ENCODE measurements around the gene TMEM213. TPM values are rescaled to one million over a fixed set of nuclear protein-coding genes. Genes with fewer than 3 reads are reported as not detected.

Gene TMEM213
- total RNA-seq, 1 donor from 2014 or later: not detected

- Mint-ChIP-seq H3K27ac (no peak overlapping the region), H3K4me3 (no peak overlapping the region), H3K4me1 (peaks cover 14% of the 10 kb centered on the region)
Observed at GRCh38 chr7:138864667-138865066, 66.9 kb downstream of the TMEM213 start.

GRCh38 chr7:138865843-138866242 is 68.0 kb downstream of the TMEM213 start:
- no peaks in the 10 kb centered on the region for H3K36me3 Mint-ChIP-seq (ENCODE audit: low read depth)
- intact Hi-C loops (cut with micrococcal nuclease): loop anchor here (1.0 to 10.0 kb wide), 2 partner anchors 705 to 961 kb away; no protein-coding TSS in a partner anchor
- H3K27ac Mint-ChIP-seq: no peak overlapping the region
- peaks cover 2% of the 10 kb centered on the region for H3K27me3 Mint-ChIP-seq
- no peaks in the 10 kb centered on the region for H3K9me3 Mint-ChIP-seq
- H3K4me3 Mint-ChIP-seq: no peak overlapping the region
- H3K4me1 Mint-ChIP-seq: peaks cover 14% of the 10 kb centered on the region
- DNase-seq: peak; percentile 88

More at GRCh38 chr7:138864667-138865066, 66.9 kb downstream of the TMEM213 start:
- intact Hi-C loops (cut with micrococcal nuclease): loop anchor here (10.0 kb wide), 1 partner anchor 960 kb away; no protein-coding TSS in a partner anchor
- no peak for DNase-seq
- Mint-ChIP-seq H3K27me3 (peaks cover 2% of the 10 kb centered on the region), H3K36me3 (ENCODE audit: low read depth) (no peaks in the 10 kb centered on the region), H3K9me3 (no peaks in the 10 kb centered on the region)

GRCh38 chr7:138866353-138866752 is 68.6 kb downstream of the TMEM213 start:
- peaks cover 14% of the 10 kb centered on the region for H3K4me1 Mint-ChIP-seq
- no peaks in the 10 kb centered on the region for H3K36me3 Mint-ChIP-seq (ENCODE audit: low read depth)
- DNase-seq: no peak
- H3K9me3 Mint-ChIP-seq: no peaks in the 10 kb centered on the region
- H3K27ac Mint-ChIP-seq: no peak overlapping the region
- intact Hi-C loops (cut with micrococcal nuclease): loop anchor here (1.0 to 10.0 kb wide), 2 partner anchors 705 to 962 kb away; no protein-coding TSS in a partner anchor
- no peak overlapping the region for H3K4me3 Mint-ChIP-seq
- H3K27me3 Mint-ChIP-seq: peaks cover 5% of the 10 kb centered on the region

GRCh38 chr7:138867744-138868143 is 70.0 kb downstream of the TMEM213 start:
- intact Hi-C loops (cut with micrococcal nuclease): loop anchor here (10.0 kb wide), 1 partner anchor 963 kb away; no protein-coding TSS in a partner anchor
- DNase-seq: no peak
- no peak overlapping the region for H3K27ac Mint-ChIP-seq
- H3K9me3 Mint-ChIP-seq: no peaks in the 10 kb centered on the region
- H3K27me3 Mint-ChIP-seq: peaks cover 9% of the 10 kb centered on the region
- peaks cover 14% of the 10 kb centered on the region for H3K4me1 Mint-ChIP-seq
- H3K36me3 Mint-ChIP-seq (ENCODE audit: low read depth): no peaks in the 10 kb centered on the region
- no peak overlapping the region for H3K4me3 Mint-ChIP-seq

GRCh38 chr7:138868711-138869110 is 70.9 kb downstream of the TMEM213 start:
- intact Hi-C loops (cut with micrococcal nuclease): loop anchor here (10.0 kb wide), 1 partner anchor 964 kb away; no protein-coding TSS in a partner anchor
- H3K4me3 Mint-ChIP-seq: no peak overlapping the region
- no peak for DNase-seq
- H3K9me3 Mint-ChIP-seq: no peaks in the 10 kb centered on the region
- peaks cover 14% of the 10 kb centered on the region for H3K4me1 Mint-ChIP-seq
- peaks cover 12% of the 10 kb centered on the region for H3K27me3 Mint-ChIP-seq
- no peaks in the 10 kb centered on the region for H3K36me3 Mint-ChIP-seq (ENCODE audit: low read depth)
- no peak overlapping the region for H3K27ac Mint-ChIP-seq

GRCh38 chr7:138869353-138869752 is 71.6 kb downstream of the TMEM213 start:
- Mint-ChIP-seq H3K4me3 (no peak overlapping the region), H3K4me1 (peaks cover 16% of the 10 kb centered on the region), H3K27me3 (peaks cover 12% of the 10 kb centered on the region), H3K9me3 (no peaks in the 10 kb centered on the region), H3K36me3 (ENCODE audit: low read depth) (no peaks in the 10 kb centered on the region), H3K27ac (no peak overlapping the region)
- intact Hi-C loops (cut with micrococcal nuclease): loop anchor here (10.0 kb wide), 1 partner anchor 965 kb away; no protein-coding TSS in a partner anchor
- DNase-seq: no peak

GRCh38 chr7:138871065-138871813 is 73.4 kb downstream of the TMEM213 start:
- H3K36me3 Mint-ChIP-seq (ENCODE audit: low read depth): no peaks in the 10 kb centered on the region
- H3K4me3 Mint-ChIP-seq: no peak overlapping the region
- no peak overlapping the region for H3K27ac Mint-ChIP-seq
- H3K9me3 Mint-ChIP-seq: no peaks in the 10 kb centered on the region
- H3K4me1 Mint-ChIP-seq: peaks cover 13% of the 10 kb centered on the region
- no peak for DNase-seq
- intact Hi-C loops (cut with micrococcal nuclease): loop anchor here (10.0 kb wide), 1 partner anchor 866 kb away; the partner anchor contains the start of gene CREB3L2
- peaks cover 12% of the 10 kb centered on the region for H3K27me3 Mint-ChIP-seq

GRCh38 chr7:138871814-138872090 is 74.0 kb downstream of the TMEM213 start:
- Mint-ChIP-seq H3K36me3 (ENCODE audit: low read depth) (no peaks in the 10 kb centered on the region), H3K4me1 (peaks cover 15% of the 10 kb centered on the region)
- intact Hi-C loops (cut with micrococcal nuclease): loop anchor here (10.0 kb wide), 1 partner anchor 867 kb away; the partner anchor contains the start of gene CREB3L2

GRCh38 chr7:138872576-138872975 is 74.8 kb downstream of the TMEM213 start:
- intact Hi-C loops (cut with micrococcal nuclease): loop anchor here (10.0 kb wide), 1 partner anchor 868 kb away; the partner anchor contains the start of gene CREB3L2
- no peaks in the 10 kb centered on the region for H3K9me3 Mint-ChIP-seq
- H3K4me3 Mint-ChIP-seq: no peak overlapping the region
- H3K4me1 Mint-ChIP-seq: peaks cover 16% of the 10 kb centered on the region
- no peak for DNase-seq
- H3K27ac Mint-ChIP-seq: no peak overlapping the region
- no peaks in the 10 kb centered on the region for H3K36me3 Mint-ChIP-seq (ENCODE audit: low read depth)
- peaks cover 12% of the 10 kb centered on the region for H3K27me3 Mint-ChIP-seq

More at GRCh38 chr7:138871814-138872090, 74.0 kb downstream of the TMEM213 start:
- no peaks in the 10 kb centered on the region for H3K9me3 Mint-ChIP-seq
- DNase-seq: no peak
- no peak overlapping the region for H3K27ac Mint-ChIP-seq
- H3K27me3 Mint-ChIP-seq: peaks cover 12% of the 10 kb centered on the region
- H3K4me3 Mint-ChIP-seq: no peak overlapping the region

- Mint-ChIP-seq H3K27ac (no peak overlapping the region), H3K36me3 (ENCODE audit: low read depth) (no peaks in the 10 kb centered on the region), H3K4me1 (peaks cover 16% of the 10 kb centered on the region), H3K4me3 (no peak overlapping the region), H3K9me3 (no peaks in the 10 kb centered on the region), H3K27me3 (peaks cover 12% of the 10 kb centered on the region)
- no peak for DNase-seq
- intact Hi-C loops (cut with micrococcal nuclease): loop anchor here (10.0 kb wide), 1 partner anchor 869 kb away; the partner anchor contains the start of gene CREB3L2
Observed at GRCh38 chr7:138873220-138873892, 75.6 kb downstream of the TMEM213 start.

- no peak overlapping the region for H3K4me3 Mint-ChIP-seq
- peaks cover 18% of the 10 kb centered on the region for H3K4me1 Mint-ChIP-seq
- intact Hi-C loops (cut with micrococcal nuclease): loop anchor here (1.0 to 10.0 kb wide), 3 partner anchors 28 to 871 kb away; partner anchors contain the start of gene CREB3L2
Observed at GRCh38 chr7:138875794-138876193, 78.0 kb downstream of the TMEM213 start.

GRCh38 chr7:138876326-138876725 is 78.5 kb downstream of the TMEM213 start:
- Mint-ChIP-seq H3K4me1 (peaks cover 18% of the 10 kb centered on the region), H3K36me3 (ENCODE audit: low read depth) (no peaks in the 10 kb centered on the region), H3K4me3 (no peak overlapping the region), H3K27ac (peak overlapping the region; percentile 48), H3K27me3 (peaks cover 7% of the 10 kb centered on the region), H3K9me3 (no peaks in the 10 kb centered on the region)
- no peak for DNase-seq
- intact Hi-C loops (cut with micrococcal nuclease): loop anchor here (1.0 to 10.0 kb wide), 3 partner anchors 27 to 872 kb away; partner anchors contain the start of gene CREB3L2

More at GRCh38 chr7:138875794-138876193, 78.0 kb downstream of the TMEM213 start:
- no peaks in the 10 kb centered on the region for H3K9me3 Mint-ChIP-seq
- peak; percentile 92 for DNase-seq
- peaks cover 10% of the 10 kb centered on the region for H3K27me3 Mint-ChIP-seq
- H3K36me3 Mint-ChIP-seq (ENCODE audit: low read depth): no peaks in the 10 kb centered on the region
- H3K27ac Mint-ChIP-seq: peak overlapping the region; percentile 46

GRCh38 chr7:138878051-138878450 is 80.3 kb downstream of the TMEM213 start:
- DNase-seq: no peak
- intact Hi-C loops (cut with micrococcal nuclease): loop anchor here (5.0 to 10.0 kb wide), 2 partner anchors 126 to 873 kb away; partner anchors contain the start of gene CREB3L2
- Mint-ChIP-seq H3K36me3 (ENCODE audit: low read depth) (no peaks in the 10 kb centered on the region), H3K27me3 (no peaks in the 10 kb centered on the region), H3K4me3 (no peak overlapping the region), H3K4me1 (peaks cover 27% of the 10 kb centered on the region), H3K27ac (no peak overlapping the region), H3K9me3 (no peaks in the 10 kb centered on the region)

Data from activated CD4-positive, alpha-beta T cell treated with anti-CD3 and anti-CD28 coated beads, Interleukin-2, amount 10 ng/mL, durations not matched to agents 24 days and 14 days (primary cell).